Activated T-cell treated with anti-CD3 and anti-CD28 coated beads, Interleukin-2, amount 50 U/mL, for 4 hours (primary cell): ENCODE data around the gene PRKAR2B. TPM values are rescaled to one million over a fixed set of nuclear protein-coding genes. Genes with fewer than 3 reads are reported as not detected.
"Not testable (repeated sequence)": the region's sequence is repeated elsewhere in the genome, so short reads cannot be mapped to it uniquely, and the experiment has no call there.

Experiments
- ATAC-seq, 2 donors: fragments of 200-7000 bp; cut with Tn5 transposase; one replicate each; pipeline ENCODE4 v1.10.0; 2021
- DNase-seq: peaks from one replicate; pipeline ENCODE4 v3.0.0-alpha.2; 2020
- H3K27me3 Mint-ChIP-seq: one replicate; pipeline ENCODE4 v1.8.0; 2021; ENCODE audit warnings: low read depth, mixed read lengths
- H3K36me3 Mint-ChIP-seq: one replicate; pipeline ENCODE4 v1.8.0; 2022; ENCODE audit warnings: mixed read lengths; ENCODE audit not compliant: insufficient read depth
- H3K4me1 Mint-ChIP-seq: one replicate; pipeline ENCODE4 v1.8.0; 2021; ENCODE audit warnings: low read depth, mixed read lengths
- H3K4me3 Mint-ChIP-seq: one replicate; pipeline ENCODE4 v1.8.0; 2021; ENCODE audit warnings: mild to moderate bottlenecking, moderate library complexity, mixed read lengths
- H3K9me3 Mint-ChIP-seq: one replicate; pipeline ENCODE4 v1.8.0; 2021; ENCODE audit warnings: mixed read lengths
- total RNA-seq, 3 donors: library from RNA; stranded (reverse); gene quantifications; one replicate each; pipeline ENCODE4 v1.2.1, GENCODE V29; 2021

PRKAR2B gene
- total RNA-seq, 3 donors from 2014 or later = 0.58 to 1.0 (median 0.60) TPM

- Mint-ChIP-seq H3K9me3 (no peaks in the 10 kb centered on the region), H3K4me3 (no peak overlapping the region), H3K27me3 (peaks cover 42% of the 10 kb centered on the region), H3K4me1 (peaks cover 17% of the 10 kb centered on the region), H3K36me3 (no peaks in the 10 kb centered on the region)
- ATAC-seq = no peak
- DNase-seq = no peak
These were observed 4.4 kb downstream of the PRKAR2B start for GRCh38 chr7:107048783-107049418.

GRCh38 chr7:107049480-107049879 lies 5.0 kb downstream of the PRKAR2B start:
- Mint-ChIP-seq H3K36me3 (no peaks in the 10 kb centered on the region), H3K4me1 (peaks cover 14% of the 10 kb centered on the region), H3K9me3 (no peaks in the 10 kb centered on the region), H3K4me3 (no peak overlapping the region), H3K27me3 (peaks cover 42% of the 10 kb centered on the region)
- DNase-seq = no peak
- ATAC-seq = no peak

- H3K27me3 Mint-ChIP-seq = peaks cover 42% of the 10 kb centered on the region
- no peak overlapping the region for H3K4me3 Mint-ChIP-seq
- no peak for DNase-seq
- no peaks in the 10 kb centered on the region for H3K9me3 Mint-ChIP-seq
- H3K36me3 Mint-ChIP-seq = no peaks in the 10 kb centered on the region
- ATAC-seq = no peak
- H3K4me1 Mint-ChIP-seq = peaks cover 14% of the 10 kb centered on the region
These were observed 5.5 kb downstream of the PRKAR2B start for GRCh38 chr7:107049971-107050532.

GRCh38 chr7:107051376-107051775 lies 6.9 kb downstream of the PRKAR2B start:
- Mint-ChIP-seq H3K9me3 (no peaks in the 10 kb centered on the region), H3K4me3 (no peak overlapping the region), H3K36me3 (no peaks in the 10 kb centered on the region), H3K27me3 (peaks cover 30% of the 10 kb centered on the region), H3K4me1 (peaks cover 5% of the 10 kb centered on the region)
- no peak for DNase-seq
- ATAC-seq = peak; percentile 50 to 57

GRCh38 chr7:107054965-107055364 lies 10.5 kb downstream of the PRKAR2B start:
- H3K9me3 Mint-ChIP-seq, ATAC-seq, H3K36me3 Mint-ChIP-seq, H3K27me3 Mint-ChIP-seq, DNase-seq, H3K4me3 Mint-ChIP-seq, H3K4me1 Mint-ChIP-seq: not testable (repeated sequence)

- DNase-seq, H3K9me3 Mint-ChIP-seq, H3K4me1 Mint-ChIP-seq, H3K4me3 Mint-ChIP-seq, H3K36me3 Mint-ChIP-seq, H3K27me3 Mint-ChIP-seq, ATAC-seq: not testable (repeated sequence)
These were observed 11.6 kb downstream of the PRKAR2B start for GRCh38 chr7:107056058-107056457.

- H3K27me3 Mint-ChIP-seq = peaks cover 10% of the 10 kb centered on the region
- H3K36me3 Mint-ChIP-seq = no peaks in the 10 kb centered on the region
- no peak for ATAC-seq
- no peaks in the 10 kb centered on the region for H3K9me3 Mint-ChIP-seq
- no peaks in the 10 kb centered on the region for H3K4me1 Mint-ChIP-seq
- no peak for DNase-seq
- no peak overlapping the region for H3K4me3 Mint-ChIP-seq
These were observed 12.4 kb downstream of the PRKAR2B start for GRCh38 chr7:107056728-107057473.

- H3K9me3 Mint-ChIP-seq = no peaks in the 10 kb centered on the region
- DNase-seq (no peak), ATAC-seq (no peak)
These were observed 12.9 kb downstream of the PRKAR2B start for GRCh38 chr7:107057474-107057833.

GRCh38 chr7:107059468-107059867 lies 15.0 kb downstream of the PRKAR2B start:
- H3K4me1 Mint-ChIP-seq = no peaks in the 10 kb centered on the region
- no peak for ATAC-seq
- no peak for DNase-seq
- peaks cover 11% of the 10 kb centered on the region for H3K27me3 Mint-ChIP-seq
- H3K9me3 Mint-ChIP-seq = no peaks in the 10 kb centered on the region
- H3K36me3 Mint-ChIP-seq = no peaks in the 10 kb centered on the region
- no peak overlapping the region for H3K4me3 Mint-ChIP-seq

More at GRCh38 chr7:107057474-107057833, 12.9 kb downstream of the PRKAR2B start:
- H3K27me3 Mint-ChIP-seq = peaks cover 11% of the 10 kb centered on the region
- H3K36me3 Mint-ChIP-seq = no peaks in the 10 kb centered on the region
- no peak overlapping the region for H3K4me3 Mint-ChIP-seq
- no peaks in the 10 kb centered on the region for H3K4me1 Mint-ChIP-seq

- Mint-ChIP-seq H3K4me3 (no peak overlapping the region), H3K9me3 (no peaks in the 10 kb centered on the region), H3K4me1 (no peaks in the 10 kb centered on the region), H3K27me3 (peaks cover 9% of the 10 kb centered on the region), H3K36me3 (no peaks in the 10 kb centered on the region)
- no peak for DNase-seq
- no peak for ATAC-seq
These were observed 19.0 kb downstream of the PRKAR2B start for GRCh38 chr7:107063245-107064120.

- peaks cover 7% of the 10 kb centered on the region for H3K27me3 Mint-ChIP-seq
- no peaks in the 10 kb centered on the region for H3K9me3 Mint-ChIP-seq
- no peak for ATAC-seq
These were observed 19.8 kb downstream of the PRKAR2B start for GRCh38 chr7:107064255-107064654.

GRCh38 chr7:107065929-107066247 lies 21.4 kb downstream of the PRKAR2B start:
- ATAC-seq (no peak), DNase-seq (no peak)
- Mint-ChIP-seq H3K4me1 (peaks cover 2% of the 10 kb centered on the region), H3K27me3 (peaks cover 7% of the 10 kb centered on the region), H3K9me3 (no peaks in the 10 kb centered on the region), H3K36me3 (no peaks in the 10 kb centered on the region), H3K4me3 (no peak overlapping the region)

More at GRCh38 chr7:107064255-107064654, 19.8 kb downstream of the PRKAR2B start:
- Mint-ChIP-seq H3K4me3 (no peak overlapping the region), H3K4me1 (peaks cover under 1% of the 10 kb centered on the region), H3K36me3 (no peaks in the 10 kb centered on the region)
- no peak for DNase-seq

- no peaks in the 10 kb centered on the region for H3K27me3 Mint-ChIP-seq
- no peak overlapping the region for H3K4me3 Mint-ChIP-seq
- ATAC-seq = no peak
- no peaks in the 10 kb centered on the region for H3K36me3 Mint-ChIP-seq
- no peak for DNase-seq
- H3K9me3 Mint-ChIP-seq = no peaks in the 10 kb centered on the region
- peaks cover 2% of the 10 kb centered on the region for H3K4me1 Mint-ChIP-seq
These were observed 23.7 kb downstream of the PRKAR2B start for GRCh38 chr7:107068156-107068555.

- Mint-ChIP-seq H3K9me3 (no peaks in the 10 kb centered on the region), H3K4me3 (no peak overlapping the region), H3K27me3 (no peaks in the 10 kb centered on the region), H3K4me1 (peaks cover 2% of the 10 kb centered on the region), H3K36me3 (no peaks in the 10 kb centered on the region)
- DNase-seq (no peak), ATAC-seq (no peak)
These were observed 25.0 kb downstream of the PRKAR2B start for GRCh38 chr7:107069457-107069856.
